NCI-H510A treated with DMSO at 0.1 percent for 48 hours (cell line): ENCODE results near the gene SLC22A4.

ENCODE experiments used
- DNase-seq: peaks from one replicate; lab custom pipeline; 2025; lab: John Stamatoyannopoulos, UW

SLC22A4 gene

DNA sequence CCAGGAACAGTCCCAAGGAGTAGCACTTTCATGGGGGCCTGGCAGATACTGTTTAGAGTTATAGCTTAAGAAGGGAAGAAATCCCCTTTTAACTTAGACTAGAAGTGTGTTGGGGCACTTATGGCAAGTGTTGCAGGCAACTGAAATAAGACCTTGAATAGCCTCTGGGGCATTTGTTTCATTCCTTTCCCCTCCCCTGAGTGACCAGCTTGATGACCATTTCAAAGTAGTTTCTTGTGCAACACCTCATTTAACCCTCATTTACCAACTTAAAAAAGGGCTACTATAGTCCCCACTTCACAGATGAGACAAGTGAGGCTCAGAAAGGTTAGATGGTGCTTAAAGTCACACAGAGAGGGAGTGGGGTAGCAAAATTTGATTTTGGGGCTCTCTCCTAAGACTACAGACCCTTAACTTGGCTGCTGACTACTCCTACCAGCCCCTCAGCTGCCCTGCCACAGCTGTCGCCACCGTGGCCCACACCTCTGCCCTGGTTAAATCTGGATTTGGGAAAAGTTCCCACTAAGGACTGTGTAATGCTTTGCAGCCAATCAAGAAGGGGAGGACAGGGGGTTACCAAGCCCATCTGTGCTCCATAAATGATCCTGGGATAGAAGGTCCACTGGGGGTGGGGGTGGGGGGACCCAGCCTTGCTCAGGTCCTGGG is 31.2 kb upstream of the SLC22A4 start:
- DNase-seq = no peak

DNA sequence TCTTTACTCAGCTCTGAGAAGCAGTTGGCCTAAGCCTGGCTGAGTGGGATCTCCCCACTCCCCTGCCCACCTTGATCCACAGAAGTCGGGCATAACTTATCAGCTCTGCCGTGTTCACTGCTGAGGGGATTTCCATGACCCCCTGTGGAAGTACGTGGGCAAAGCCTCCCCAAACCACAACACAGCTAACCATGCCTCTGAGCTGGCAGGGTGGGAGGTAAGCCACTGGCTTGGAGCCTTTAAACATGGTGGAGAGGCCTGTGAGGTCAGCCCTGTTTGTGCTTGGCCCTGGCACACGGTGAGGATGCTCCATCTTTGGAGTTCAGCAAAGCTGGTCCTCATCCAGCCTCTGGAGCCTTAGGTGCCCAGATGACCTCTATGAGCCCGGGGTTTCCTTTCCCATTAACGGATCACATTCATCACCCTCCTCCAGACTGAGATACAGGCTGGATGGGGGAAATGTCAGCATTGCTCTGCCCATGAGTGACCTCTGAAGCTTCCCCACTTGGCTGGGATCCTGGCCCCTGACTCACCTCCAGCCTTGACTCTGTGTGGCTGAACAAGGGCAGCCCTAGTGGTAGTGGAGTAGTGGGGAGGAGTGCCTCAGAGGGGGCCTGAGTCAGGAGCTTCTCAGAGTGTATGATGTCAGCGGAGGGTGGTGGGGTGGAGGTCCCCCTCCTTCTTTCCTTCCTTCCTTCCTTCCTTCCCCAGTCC is 30.5 kb upstream of the SLC22A4 start:
- no peak for DNase-seq

DNA sequence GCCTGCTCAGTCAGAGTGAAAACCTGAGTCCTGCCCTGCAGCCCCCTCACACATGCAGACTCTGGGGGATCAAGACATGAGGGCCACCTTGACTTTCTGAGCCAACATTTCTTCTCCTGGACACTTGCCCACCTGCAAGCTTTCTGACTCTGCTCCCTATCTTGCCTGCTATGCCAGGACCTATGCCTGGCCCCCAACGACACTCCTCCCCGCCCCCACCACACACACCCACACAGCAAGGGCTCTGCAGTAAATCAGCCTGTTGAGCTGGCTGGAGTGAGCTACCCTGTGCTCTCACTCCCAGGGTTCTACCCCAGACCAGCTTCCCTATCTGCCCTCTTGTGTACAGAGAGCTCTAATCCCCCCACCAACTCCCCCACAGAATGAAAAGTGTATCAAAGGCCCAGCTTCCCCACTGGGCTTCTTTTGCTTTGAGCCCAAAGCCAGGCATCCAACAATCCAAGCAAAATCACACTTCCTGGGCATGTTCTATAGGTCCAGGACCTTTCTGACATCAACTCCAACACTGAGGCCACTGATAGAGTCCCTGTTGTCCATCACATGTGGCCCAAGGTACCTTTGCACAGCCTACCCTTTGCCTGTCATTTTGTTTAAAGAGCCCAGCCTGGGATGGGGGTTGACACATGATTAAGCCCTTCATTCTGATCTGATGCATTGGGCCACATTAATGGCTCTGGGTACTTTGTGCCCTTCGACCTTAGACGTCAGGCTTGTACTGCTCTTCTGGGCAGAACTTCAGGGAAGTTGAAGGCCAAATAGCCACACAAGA is 29.5 kb upstream of the SLC22A4 start:
- no peak for DNase-seq

DNA sequence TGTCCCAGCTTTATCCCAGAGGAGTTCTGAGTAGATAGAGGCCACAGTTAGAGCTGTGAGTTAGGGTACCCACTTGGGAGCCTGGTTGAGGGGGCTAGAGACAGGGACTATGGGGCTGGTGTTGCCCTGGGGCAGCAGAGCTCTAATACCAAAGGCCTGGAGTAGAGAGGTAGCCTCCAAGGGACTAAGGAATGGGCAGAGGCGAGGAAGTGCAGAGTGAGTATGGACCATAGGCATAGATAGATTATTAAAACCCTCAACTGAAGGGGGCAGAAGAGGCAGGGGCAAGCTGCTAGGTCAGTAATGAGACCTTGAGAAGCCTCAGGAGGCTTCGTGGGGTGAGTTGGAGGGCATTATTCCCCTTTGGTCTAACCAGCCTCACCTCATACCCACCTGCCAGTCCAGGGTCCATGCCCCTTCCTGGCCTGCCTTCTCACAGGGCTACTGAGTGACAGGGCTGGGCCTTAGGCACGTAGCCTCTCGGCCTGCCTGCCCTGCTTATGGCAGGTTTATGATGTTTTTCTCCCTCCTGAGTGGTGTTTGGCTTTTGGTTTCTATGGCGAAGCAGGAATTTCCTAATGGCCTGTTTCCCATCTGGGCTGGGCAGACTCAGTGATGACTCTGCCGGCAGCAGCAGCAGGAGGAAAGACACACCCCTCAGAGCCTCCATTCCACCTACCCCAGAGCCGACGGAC is 28.7 kb upstream of the SLC22A4 start:
- DNase-seq = no peak

DNA sequence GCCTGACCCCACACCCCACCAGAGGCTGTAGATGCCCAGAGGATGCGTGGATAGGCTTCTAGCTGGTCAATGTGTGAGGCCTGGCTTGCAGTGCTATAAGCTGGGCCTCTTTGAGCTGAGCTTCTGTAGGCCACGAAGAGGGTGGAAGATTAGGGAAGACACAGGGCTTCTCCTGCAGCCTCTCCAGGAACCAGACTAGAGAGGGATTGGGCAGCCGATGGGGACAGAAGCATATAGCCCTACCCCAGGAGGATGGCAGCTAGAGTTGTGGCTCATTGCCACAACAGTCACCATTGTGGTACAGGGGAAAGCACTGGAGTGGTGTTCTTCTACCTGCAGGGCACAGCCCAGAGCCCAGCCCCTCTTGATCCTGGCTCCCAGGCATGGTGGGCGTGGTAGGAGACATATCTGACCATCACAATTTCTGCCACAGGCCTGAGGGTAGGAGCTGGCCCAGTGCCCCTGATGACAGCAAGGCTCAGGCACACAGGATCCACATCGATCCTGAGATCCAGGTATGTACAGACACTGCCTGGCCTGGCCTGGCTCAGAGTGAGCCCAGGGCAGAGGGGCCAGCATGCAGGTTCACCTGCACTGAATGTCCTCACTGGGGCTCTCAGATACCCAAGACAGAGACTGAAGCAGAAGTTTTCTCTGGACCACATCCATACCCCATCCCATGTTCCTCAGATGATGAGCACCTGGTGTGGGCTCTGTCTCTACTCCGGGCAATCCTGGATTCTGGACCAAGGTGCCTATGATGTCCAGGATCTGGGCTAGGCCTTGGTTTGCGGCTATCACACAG is 28.0 kb upstream of the SLC22A4 start:
- DNase-seq = no peak

DNA sequence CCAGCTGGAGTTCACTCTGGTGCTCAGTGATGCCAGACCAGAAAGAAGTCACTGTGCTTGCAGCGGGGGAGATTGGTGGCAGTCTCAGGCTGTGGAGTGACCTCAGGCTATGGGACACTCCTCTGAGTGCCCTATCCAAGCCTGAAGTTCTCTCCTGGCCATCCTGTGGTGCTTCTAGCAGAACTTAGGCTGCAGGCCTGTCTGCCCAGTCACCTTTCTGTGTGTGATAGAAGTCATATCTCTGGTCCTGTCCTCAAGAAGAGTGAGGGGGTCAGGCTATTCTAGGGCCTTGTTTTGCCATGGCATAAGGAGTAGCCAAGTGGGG is 27.4 kb upstream of the SLC22A4 start:
- no peak for DNase-seq

DNA sequence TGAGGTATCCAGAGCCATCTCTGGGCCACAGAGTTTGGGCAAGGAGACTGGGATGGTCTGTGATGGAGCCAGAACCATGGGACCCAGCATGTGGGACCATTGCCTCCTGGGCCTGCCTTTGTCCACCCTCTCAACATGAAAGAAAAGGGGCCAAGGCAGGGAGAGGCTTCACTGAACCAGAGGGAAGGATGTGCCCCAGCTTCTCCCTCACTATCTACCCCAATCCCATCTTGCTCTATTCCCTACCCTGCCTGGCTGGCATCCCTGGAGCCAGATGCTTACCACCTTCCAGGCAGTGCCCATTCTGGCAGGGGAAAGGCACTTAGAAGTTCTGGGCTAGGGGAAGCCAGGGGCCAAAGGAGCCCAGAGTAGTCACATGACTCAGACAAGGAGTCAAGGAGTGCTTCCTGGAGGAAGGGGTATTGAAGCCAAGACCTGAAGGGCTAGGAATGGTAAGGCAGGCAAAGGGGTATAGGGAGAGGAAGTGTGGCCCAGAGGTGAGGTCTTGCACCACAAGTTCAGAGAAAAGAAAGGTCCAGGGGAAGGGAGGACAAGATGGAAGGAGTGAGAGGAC is 26.9 kb upstream of the SLC22A4 start:
- no peak for DNase-seq

DNA sequence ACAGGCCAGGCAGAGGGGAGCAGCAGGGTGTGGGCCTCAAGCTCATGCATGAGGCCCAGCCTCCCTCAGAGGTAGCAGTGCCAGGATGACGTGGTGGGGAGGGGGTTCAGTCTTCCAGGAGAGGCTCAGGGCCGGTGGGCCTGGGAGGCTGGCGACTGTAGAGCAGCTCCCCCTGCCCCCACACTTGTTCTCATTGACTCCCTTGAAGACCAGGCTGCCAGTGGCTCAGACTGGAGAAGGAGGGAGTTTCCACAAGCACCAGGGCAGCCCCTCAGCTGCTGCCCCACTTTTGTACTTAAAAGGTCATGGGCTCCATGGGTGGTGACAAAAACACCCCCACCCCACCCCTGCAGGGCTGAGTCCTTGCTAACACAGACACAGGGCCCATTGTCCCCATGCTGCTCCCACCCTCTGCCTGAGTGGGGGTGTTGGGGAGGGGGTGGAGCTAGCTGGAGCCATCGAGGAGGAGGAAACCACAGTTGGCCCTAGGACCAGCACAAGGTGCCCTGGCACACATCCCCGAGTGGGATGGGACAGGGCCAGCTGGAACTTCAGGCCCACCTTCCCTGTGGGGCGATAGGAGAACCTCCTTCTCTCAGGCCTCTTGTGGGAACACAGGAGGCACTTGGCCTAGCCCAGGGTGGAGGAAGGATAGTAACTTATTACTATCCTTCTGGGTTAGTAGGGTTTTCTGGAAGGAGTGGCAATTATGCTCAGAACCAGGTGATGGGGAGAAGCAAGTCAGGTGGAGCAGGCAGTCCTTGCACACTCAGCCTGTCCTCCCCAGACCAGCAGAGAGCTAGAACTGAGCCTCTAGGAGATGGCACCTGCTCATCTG is 26.0 kb upstream of the SLC22A4 start:
- DNase-seq = no peak

DNA sequence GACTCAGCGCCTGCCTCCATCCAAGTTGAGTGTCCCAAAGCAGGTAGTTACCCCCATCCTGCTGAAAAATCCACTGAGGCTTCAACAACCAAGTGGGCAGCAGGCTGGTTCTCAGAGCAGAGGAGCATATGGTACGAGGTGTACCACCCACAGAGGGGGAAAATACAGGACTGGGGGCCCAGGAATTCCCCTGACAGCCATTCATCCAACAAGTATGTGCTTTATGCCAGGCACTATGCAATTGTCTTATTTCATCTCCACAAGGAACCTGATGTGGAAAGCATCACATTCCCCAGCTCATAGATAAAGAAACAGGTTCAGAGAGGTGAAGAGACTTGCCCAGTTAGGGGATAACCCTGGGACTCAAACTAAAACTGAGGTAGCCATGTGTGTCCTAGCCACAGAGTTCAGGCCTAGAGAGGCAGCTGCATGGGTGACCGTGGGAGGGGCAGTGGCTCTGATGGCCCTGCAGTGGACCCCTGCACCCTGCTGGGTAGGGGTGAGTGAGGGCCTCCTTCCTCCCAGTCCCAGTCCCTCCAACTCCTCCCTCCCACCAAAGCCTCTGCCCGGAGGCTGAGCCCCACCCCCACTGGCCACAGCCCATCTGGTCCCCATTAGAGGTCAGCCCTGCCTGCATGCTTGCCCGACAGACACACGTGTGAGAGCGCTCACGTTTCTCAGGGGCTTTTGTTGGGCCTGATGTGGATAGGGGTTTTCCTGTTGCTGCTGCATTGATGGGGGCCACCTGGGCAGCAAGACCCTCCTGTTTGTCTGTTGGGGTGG is 25.2 kb upstream of the SLC22A4 start:
- no peak for DNase-seq

DNA sequence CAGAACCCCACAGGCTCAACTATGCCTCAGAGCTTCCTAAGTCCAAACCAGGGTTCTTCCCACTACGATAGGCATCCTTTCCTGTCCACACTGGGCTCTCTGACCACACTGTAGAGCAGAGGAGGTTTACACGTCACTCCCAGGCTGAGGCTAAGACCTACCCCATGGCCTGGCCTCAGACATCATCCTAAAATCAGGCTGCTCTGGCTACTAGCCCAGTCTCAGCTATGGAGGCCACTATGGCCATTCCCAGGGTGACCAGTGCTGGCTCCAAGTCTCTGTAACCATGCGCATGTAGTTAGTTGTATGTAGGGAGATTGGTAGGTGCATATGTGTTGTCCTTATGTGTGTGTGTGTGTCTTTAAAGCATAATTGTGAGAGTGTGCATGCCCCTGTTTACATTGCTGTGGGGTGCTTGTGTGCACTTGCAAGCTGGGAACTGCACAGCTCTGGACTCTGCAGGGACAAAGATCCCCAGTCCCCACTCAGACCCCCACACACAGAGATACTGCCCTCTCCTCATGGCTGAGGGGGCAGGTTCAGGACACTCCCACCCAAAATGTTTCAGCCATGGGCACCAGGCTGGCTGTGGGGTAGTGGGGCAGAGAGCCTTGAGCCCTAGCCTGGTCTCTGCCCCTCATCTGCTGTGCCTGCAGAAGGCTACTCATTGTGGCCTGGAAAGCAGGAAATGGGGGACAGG is 24.4 kb upstream of the SLC22A4 start:
- DNase-seq = no peak

DNA sequence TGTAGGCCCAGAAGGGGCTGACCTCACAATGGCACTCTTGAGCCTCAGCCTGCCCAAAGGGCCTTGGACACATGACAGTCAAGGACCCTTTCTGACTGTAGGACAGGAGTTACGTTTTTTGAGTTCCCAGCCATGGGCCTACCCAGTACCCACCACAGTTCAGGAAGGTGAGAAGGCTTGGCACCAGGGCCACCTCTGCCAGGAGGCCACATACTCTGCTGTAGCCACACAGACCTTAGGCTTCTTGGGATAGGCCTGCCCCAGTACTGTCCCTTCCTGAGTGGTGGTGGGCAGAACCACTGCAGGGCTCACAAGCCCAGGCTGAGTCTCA is 23.9 kb upstream of the SLC22A4 start:
- DNase-seq = no peak

DNA sequence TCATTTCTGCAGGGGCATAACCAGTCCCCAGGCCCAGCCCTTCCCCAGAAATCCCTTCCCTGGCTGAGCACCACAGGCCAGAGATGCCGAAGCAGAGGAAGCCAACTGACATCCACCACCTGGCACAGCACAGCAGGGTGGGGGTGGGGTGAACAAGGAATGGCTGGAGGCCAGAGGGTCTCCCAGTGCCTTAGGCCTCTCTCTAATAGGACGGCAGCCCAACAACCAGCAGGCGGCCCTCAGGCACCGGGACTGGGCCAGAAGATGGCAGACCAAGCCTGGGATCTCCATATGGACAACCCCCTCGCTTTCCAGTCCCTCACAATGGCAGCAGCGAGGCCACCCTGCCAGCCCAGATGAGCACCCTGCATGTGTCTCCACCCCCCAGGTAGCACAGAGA is 23.5 kb upstream of the SLC22A4 start:
- DNase-seq = no peak

DNA sequence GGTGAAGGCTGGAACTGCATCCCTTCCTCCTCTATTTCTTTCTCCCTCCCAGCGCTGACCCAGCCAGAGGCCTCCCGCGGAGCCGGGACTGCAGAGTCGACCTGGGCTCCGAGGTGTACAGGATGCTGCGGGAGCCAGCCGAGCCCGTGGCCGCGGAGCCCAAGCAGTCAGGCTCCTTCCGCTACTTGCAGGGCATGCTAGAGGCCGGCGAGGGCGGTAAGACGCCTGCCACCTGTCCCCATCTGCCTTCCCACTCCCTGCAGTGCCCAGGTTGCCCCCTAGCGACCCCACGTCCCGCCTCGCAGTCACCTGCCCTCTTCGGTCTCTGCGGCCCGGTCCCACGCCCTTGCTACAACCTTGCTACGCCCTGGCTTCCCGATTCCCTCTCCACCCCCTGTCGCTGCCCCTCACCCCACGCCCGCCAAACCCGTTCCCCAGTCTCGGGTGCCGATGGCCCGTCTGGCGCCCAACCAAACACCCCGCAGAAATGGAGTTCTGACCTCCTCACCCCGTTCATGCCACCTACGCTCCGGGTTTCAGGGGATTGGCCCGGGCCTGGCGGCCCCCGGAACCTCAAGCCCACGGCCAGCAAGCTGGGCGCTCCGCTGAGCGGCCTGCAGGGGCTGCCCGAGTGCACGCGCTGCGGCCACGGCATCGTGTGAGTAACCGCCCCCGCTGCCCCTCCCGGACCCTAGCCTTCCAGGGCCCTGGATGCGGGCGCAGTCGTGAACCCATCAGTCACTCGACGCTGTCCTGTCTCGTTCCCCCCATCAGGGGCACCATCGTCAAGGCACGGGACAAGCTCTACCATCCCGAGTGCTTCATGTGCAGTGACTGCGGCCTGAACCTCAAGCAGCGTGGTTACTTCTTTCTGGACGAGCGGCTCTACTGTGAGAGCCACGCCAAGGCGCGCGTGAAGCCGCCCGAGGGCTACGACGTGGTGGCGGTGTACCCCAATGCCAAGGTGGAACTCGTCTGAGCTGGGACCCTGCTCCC is 22.6 kb upstream of the SLC22A4 start:
- no peak for DNase-seq

DNA sequence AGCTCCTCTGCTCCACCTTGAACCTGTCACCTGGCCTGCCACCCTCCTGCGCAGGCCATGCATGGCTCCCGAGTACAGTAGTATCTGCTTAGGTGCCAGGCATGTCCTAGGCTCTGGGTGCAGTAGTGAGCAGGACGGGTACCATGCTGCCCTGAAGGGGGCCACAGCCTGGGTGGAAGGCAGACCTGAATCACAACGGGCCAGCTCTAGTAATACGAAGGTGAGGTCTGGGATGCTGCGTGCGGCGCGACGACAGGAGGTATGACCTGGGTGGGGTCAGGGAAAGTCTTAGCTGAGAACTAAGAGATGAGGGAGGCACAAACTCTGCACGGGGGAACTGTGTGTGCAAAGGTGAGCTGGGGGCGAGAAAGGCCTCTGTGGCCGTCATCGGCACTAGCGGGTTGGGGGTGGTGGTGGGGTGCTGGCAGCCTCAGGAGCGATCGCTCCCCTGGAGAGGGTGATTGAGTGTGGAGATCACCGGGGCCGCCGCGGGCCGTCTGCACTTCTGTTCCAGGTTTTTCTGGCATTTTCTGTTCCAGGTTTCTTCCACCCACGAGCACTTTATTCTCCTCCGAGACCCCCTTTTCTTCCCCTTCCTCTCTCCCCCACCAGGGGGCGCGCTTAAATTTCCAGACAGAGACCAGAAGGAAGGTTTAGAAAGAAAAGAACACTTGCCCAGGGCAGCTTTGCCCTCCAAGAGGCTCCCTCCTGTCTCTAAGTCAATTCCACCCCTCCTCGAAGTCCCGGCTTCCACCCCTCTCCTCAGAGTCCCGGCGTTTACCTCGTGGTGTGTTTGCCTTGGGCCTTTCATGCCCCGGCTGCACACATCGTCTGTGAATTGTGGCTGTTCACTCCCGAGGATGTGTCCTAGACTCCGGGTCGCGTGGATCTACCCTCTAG is 21.6 kb upstream of the SLC22A4 start:
- peak; percentile 9 for DNase-seq

DNA sequence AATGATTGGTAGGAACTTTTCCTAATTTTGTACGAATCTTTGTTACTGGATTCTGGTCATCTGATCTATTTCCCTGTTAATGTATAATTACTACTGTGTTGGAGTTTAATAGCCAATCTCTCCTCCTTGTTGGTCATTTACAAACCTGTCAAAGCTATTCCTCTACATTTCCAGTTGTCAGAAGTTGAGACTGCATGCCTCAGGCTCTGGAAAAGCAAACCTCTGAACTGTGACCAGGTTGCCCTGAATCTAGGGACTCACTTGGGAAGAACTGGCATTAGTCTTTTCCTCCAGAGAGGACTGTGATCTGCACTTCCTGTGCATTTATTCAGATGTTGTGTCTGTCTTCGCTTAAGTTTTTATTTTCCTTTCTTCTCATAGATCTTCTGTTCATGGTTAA is 20.6 kb upstream of the SLC22A4 start:
- DNase-seq = no peak

DNA sequence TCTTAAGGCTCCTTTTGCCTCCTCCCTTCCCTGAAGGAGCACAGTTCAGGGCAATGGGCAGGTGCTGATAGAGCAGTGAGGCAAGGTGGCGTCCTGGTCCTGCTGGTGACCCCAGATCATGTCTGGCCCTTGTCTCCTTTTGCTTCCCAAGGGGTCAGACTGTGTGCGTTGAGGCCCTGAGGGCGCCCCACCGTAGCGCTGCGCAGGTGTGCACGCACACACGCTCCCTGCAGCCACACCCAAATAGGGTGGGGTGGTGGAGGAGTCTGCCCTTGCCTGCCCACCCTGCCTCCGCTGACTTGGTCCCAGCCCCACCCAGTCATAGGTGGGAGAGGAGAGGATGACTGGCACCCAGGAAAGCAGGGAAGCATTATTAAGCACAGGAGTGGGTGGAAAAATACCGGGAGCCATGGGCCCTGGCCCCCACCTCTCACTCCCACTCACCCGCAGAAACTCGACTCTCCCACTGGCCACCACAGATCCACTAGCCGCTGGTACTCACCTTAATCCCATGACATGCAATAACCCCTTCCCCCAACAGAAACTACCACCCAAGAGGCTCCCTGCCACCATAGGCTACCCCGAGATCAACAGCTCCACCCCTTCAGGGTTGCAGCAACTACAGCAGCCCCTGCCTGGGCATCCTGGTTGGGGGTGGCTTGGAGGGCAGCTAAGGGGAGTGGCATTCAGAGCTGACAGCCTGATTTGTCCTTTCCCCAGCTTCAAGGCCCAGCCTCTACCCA is 20.0 kb upstream of the SLC22A4 start:
- no peak for DNase-seq
